ENCODE measurements around the gene TMEM60.
A peak's percentile ranks its signal among the peaks of the same experiment; 100 is the strongest.

The TMEM60 gene

DNA sequence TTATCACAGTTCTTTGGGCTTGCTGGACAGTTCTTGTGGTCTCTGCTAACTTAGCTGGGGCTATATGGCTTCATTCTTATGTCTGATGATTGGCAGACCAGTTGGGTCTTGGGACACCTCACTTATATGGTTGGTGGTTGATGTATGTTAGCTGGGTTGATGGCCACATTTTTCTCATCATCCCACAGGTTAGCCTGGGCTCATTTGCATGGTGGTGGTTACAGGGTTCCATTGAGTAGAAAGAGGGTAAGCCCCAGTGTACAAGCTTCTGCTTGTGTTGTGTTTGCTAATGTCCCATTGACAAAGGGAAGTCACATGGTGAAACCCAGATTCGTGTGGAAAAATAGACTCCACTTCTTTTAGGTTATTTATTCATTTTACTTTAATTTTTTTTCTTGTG lies 40.6 kb downstream of the TMEM60 start:
- TF ChIP-seq CTCF (IDR thresholded peaks at IDR 0.05; ENCODE audit: unreplicated experiment in 3 of 3) = no peak
- H3K36me3 Mint-ChIP-seq (ENCODE audit: low read depth) = peaks cover 3% of the 10 kb centered on the region
- peak overlapping the region in 1 of 3 experiments; percentile 15 for H3K27ac Mint-ChIP-seq
- no peaks in the 10 kb centered on the region for H3K9me3 Mint-ChIP-seq
- no peak overlapping the region for H3K4me3 Mint-ChIP-seq
- no peaks in the 10 kb centered on the region for H3K27me3 Mint-ChIP-seq (ENCODE audit: low read depth)
- H3K4me1 Mint-ChIP-seq = no peaks in the 10 kb centered on the region

DNA sequence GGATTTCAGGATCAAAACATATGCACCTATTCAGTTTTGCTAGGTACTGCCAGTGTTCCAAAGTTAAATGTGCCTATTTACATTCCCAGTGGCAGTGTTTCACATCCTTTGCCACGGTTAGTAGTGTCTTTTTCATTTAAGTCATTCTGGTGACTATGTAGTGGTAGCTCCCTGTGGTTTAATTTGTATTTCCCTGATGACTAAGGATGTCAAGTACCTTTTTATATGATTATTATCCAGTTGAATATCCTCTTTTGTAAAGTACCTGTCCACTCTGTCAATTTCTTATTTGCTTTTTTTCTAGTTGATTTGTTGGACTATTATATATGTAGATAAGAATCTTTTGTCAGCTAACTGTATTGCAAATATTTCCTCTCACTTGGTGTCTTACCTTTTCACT lies 45.1 kb downstream of the TMEM60 start:
- no peaks in the 10 kb centered on the region for H3K27me3 Mint-ChIP-seq (ENCODE audit: low read depth)
- H3K27ac Mint-ChIP-seq = no peak overlapping the region
- no peak for TF ChIP-seq CTCF (IDR thresholded peaks at IDR 0.05; ENCODE audit: unreplicated experiment in 3 of 3)
- peaks cover 25% of the 10 kb centered on the region for H3K36me3 Mint-ChIP-seq (ENCODE audit: low read depth)
- H3K4me1 Mint-ChIP-seq = no peaks in the 10 kb centered on the region
- H3K9me3 Mint-ChIP-seq = no peaks in the 10 kb centered on the region
- no peak overlapping the region for H3K4me3 Mint-ChIP-seq

GRCh38 chr7:77752016-77752415 lies 46.2 kb downstream of the TMEM60 start:
- no peak for TF ChIP-seq CTCF (IDR thresholded peaks at IDR 0.05; ENCODE audit: unreplicated experiment in 3 of 3)
- Mint-ChIP-seq H3K27ac (no peak overlapping the region), H3K4me1 (no peaks in the 10 kb centered on the region), H3K4me3 (no peak overlapping the region), H3K36me3 (ENCODE audit: low read depth) (peaks cover 32% of the 10 kb centered on the region), H3K27me3 (ENCODE audit: low read depth) (no peaks in the 10 kb centered on the region), H3K9me3 (no peaks in the 10 kb centered on the region)

DNA sequence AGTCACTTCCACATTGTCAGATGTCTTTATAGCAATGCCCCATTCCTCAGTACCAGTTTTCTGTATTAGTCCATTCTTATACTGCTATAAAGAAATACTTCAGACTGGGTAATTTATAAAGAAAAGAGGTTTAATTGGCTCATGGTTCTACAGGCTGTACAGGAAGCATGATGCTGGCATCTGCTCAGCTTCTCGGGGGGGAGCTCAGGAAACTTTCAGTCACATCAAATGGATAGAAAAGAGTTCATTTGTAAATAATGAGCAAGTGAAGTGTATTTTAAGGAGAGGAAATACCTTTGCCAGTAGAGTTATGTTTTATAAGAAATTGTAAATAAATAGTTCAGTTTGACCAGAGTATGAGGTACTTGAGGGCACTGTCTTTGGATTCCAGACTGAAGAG lies 50.5 kb downstream of the TMEM60 start:
- no peak overlapping the region for H3K4me3 Mint-ChIP-seq
- TF ChIP-seq CTCF (IDR thresholded peaks at IDR 0.05; ENCODE audit: unreplicated experiment in 3 of 3) = no peak
- no peaks in the 10 kb centered on the region for H3K27me3 Mint-ChIP-seq (ENCODE audit: low read depth)
- H3K36me3 Mint-ChIP-seq (ENCODE audit: low read depth) = peaks cover 56% of the 10 kb centered on the region
- no peak overlapping the region for H3K27ac Mint-ChIP-seq
- H3K4me1 Mint-ChIP-seq = no peaks in the 10 kb centered on the region
- H3K9me3 Mint-ChIP-seq = no peaks in the 10 kb centered on the region

- H3K9me3 Mint-ChIP-seq = no peaks in the 10 kb centered on the region
- no peaks in the 10 kb centered on the region for H3K4me1 Mint-ChIP-seq
- no peak for TF ChIP-seq CTCF (IDR thresholded peaks at IDR 0.05; ENCODE audit: unreplicated experiment in 3 of 3)
Observed at GRCh38 chr7:77747178-77747577, 51.1 kb downstream of the TMEM60 start.

GRCh38 chr7:77746824-77747165 lies 51.4 kb downstream of the TMEM60 start:
- Mint-ChIP-seq H3K4me3 (no peak overlapping the region), H3K27me3 (ENCODE audit: low read depth) (no peaks in the 10 kb centered on the region), H3K36me3 (ENCODE audit: low read depth) (peaks cover 60% of the 10 kb centered on the region), H3K4me1 (no peaks in the 10 kb centered on the region), H3K27ac (no peak overlapping the region), H3K9me3 (no peaks in the 10 kb centered on the region)
- TF ChIP-seq CTCF (IDR thresholded peaks at IDR 0.05; ENCODE audit: unreplicated experiment in 3 of 3) = no peak

More at GRCh38 chr7:77747178-77747577, 51.1 kb downstream of the TMEM60 start:
- H3K27ac Mint-ChIP-seq = no peak overlapping the region
- H3K36me3 Mint-ChIP-seq (ENCODE audit: low read depth) = peaks cover 56% of the 10 kb centered on the region
- H3K4me3 Mint-ChIP-seq = no peak overlapping the region
- H3K27me3 Mint-ChIP-seq (ENCODE audit: low read depth) = no peaks in the 10 kb centered on the region

Data from nephron (organoid).